ENCODE data around the gene CCDC51. TPM values are rescaled to one million over a fixed set of nuclear protein-coding genes. Genes with fewer than 3 reads are reported as not detected.

Gene CCDC51
- total and polyA plus RNA-seq, 2 of the 13 experiments (the other 11 are each of a cell fraction or from before 2014, with no cell fraction given), result 18.1 to 29.4 TPM

- TF ChIP-seq ZNF564 (CRISPR knock-in tag; IDR thresholded peaks at IDR 0.05), result no peak
- TF ChIP-seq ZNF263 (CRISPR knock-in tag; IDR thresholded peaks at IDR 0.05), result no peak
- peak; percentile 33; the same call in 1 of the 2 replicates for TF ChIP-seq RBFOX2 (IDR thresholded peaks at IDR 0.05; ENCODE audit: low read depth, low read length)
- no peak; the same call in 1 of the 2 replicates for TF ChIP-seq SSRP1 (CRISPR knock-in tag; IDR thresholded peaks at IDR 0.05)
- TF ChIP-seq SOX13 (IDR thresholded peaks at IDR 0.05), result no peak
- TF ChIP-seq SOX13 (CRISPR knock-in tag; conservative IDR thresholded peaks at IDR 0.05 in 1 of 2, IDR thresholded peaks at IDR 0.05 in 1 of 2), result no peak
- no peak for TF ChIP-seq ZNF557 (CRISPR knock-in tag; IDR thresholded peaks at IDR 0.05)
- no peak for TF ChIP-seq FOXO4 (CRISPR knock-in tag; conservative IDR thresholded peaks at IDR 0.05)
- TF ChIP-seq CBX5 (CRISPR knock-in tag; IDR thresholded peaks at IDR 0.05; ENCODE audit: borderline replicate concordance), result 0 out of 2 replicates have a peak, but pooled peaks have one; percentile 16
- TF ChIP-seq ZZZ3 (CRISPR knock-in tag; IDR thresholded peaks at IDR 0.05; ENCODE audit: borderline replicate concordance), result no peak
- no peak for TF ChIP-seq GTF3A (CRISPR knock-in tag; conservative IDR thresholded peaks at IDR 0.05)
- TF ChIP-seq NONO (IDR thresholded peaks at IDR 0.05), result no peak
- no peak for TF ChIP-seq NONO (CRISPR knock-in tag; conservative IDR thresholded peaks at IDR 0.05)
- TF ChIP-seq ZNF281 (CRISPR knock-in tag; IDR thresholded peaks at IDR 0.05; ENCODE audit: borderline replicate concordance), result no peak
- TF ChIP-seq GPN1 (CRISPR knock-in tag; IDR thresholded peaks at IDR 0.05; ENCODE audit: borderline replicate concordance), result no peak
- no peak for TF ChIP-seq ADNP (CRISPR knock-in tag; IDR thresholded peaks at IDR 0.05)
- no peak for TF ChIP-seq CERS6 (CRISPR knock-in tag; IDR thresholded peaks at IDR 0.05)
- no peak for TF ChIP-seq HINFP (CRISPR knock-in tag; IDR thresholded peaks at IDR 0.05; ENCODE audit: low read depth)
- no peak for TF ChIP-seq MED1 (CRISPR knock-in tag; IDR thresholded peaks at IDR 0.05)
These were observed 40.3 kb downstream of the CCDC51 start (continued) for GRCh38 chr3:48399387-48400172.

Data from HepG2 (cell line).